Measurements from ENCODE around the gene UBAC2.
"Not testable (repeated sequence)": the region's sequence is repeated elsewhere in the genome, so short reads cannot be mapped to it uniquely, and the experiment has no call there.

Gene UBAC2

GRCh38 chr13:99249606-99250005, 49.0 kb downstream of the UBAC2 start:
- DNase-seq: not testable (repeated sequence)

- no peak for DNase-seq
These were observed 50.5 kb downstream of the UBAC2 start for GRCh38 chr13:99250982-99251825.

- no peak for DNase-seq
These were observed 51.3 kb downstream of the UBAC2 start for GRCh38 chr13:99251921-99252320.

- DNase-seq: no peak
These were observed 54.2 kb downstream of the UBAC2 start for GRCh38 chr13:99254830-99255229.

GRCh38 chr13:99255271-99255670, 54.6 kb downstream of the UBAC2 start:
- no peak for DNase-seq

- DNase-seq: no peak
These were observed 55.6 kb downstream of the UBAC2 start for GRCh38 chr13:99256283-99256682.

- no peak for DNase-seq
These were observed 56.1 kb downstream of the UBAC2 start for GRCh38 chr13:99256709-99257108.

- DNase-seq: no peak
These were observed 56.6 kb downstream of the UBAC2 start for GRCh38 chr13:99257291-99257690.

- DNase-seq: no peak
These were observed 57.7 kb downstream of the UBAC2 start, which contains the start of gene GPR18 for GRCh38 chr13:99258210-99258860. TSS of gene GPR18 (minus strand) at chr13:99258379. CDS start at chr13:99255872, 2,507 bp downstream.

GRCh38 chr13:99258946-99259345, 58.3 kb downstream of the UBAC2 start:
- DNase-seq: no peak

- DNase-seq: no peak
These were observed 59.6 kb downstream of the UBAC2 start for GRCh38 chr13:99260216-99260615.

- DNase-seq: no peak
These were observed 60.4 kb downstream of the UBAC2 start for GRCh38 chr13:99261059-99261458.

GRCh38 chr13:99263126-99263785, 62.6 kb downstream of the UBAC2 start:
- DNase-seq: no peak

GRCh38 chr13:99264051-99264450, 63.4 kb downstream of the UBAC2 start:
- no peak for DNase-seq

GRCh38 chr13:99265162-99265800, 64.6 kb downstream of the UBAC2 start:
- no peak for DNase-seq

- peak in 1 of 2 donors; percentile 35 for DNase-seq
These were observed 65.3 kb downstream of the UBAC2 start for GRCh38 chr13:99265821-99266426.

GRCh38 chr13:99266827-99267226, 66.2 kb downstream of the UBAC2 start:
- DNase-seq: no peak

GRCh38 chr13:99267927-99268326, 67.3 kb downstream of the UBAC2 start:
- DNase-seq: no peak

- no peak for DNase-seq
These were observed 68.2 kb downstream of the UBAC2 start for GRCh38 chr13:99268822-99269221.

- peak; percentile 31 to 32 for DNase-seq
These were observed 69.1 kb downstream of the UBAC2 start for GRCh38 chr13:99269627-99270241.

- DNase-seq: no peak
These were observed 69.9 kb downstream of the UBAC2 start for GRCh38 chr13:99270518-99270917.

- DNase-seq: no peak
These were observed 70.6 kb downstream of the UBAC2 start for GRCh38 chr13:99271249-99271648.
